ENCODE results near the gene EPHA8.

GRCh38 chr1:22576617-22577016, 13.3 kb downstream of the EPHA8 start:
- TF ChIP-seq, protein P1, sequence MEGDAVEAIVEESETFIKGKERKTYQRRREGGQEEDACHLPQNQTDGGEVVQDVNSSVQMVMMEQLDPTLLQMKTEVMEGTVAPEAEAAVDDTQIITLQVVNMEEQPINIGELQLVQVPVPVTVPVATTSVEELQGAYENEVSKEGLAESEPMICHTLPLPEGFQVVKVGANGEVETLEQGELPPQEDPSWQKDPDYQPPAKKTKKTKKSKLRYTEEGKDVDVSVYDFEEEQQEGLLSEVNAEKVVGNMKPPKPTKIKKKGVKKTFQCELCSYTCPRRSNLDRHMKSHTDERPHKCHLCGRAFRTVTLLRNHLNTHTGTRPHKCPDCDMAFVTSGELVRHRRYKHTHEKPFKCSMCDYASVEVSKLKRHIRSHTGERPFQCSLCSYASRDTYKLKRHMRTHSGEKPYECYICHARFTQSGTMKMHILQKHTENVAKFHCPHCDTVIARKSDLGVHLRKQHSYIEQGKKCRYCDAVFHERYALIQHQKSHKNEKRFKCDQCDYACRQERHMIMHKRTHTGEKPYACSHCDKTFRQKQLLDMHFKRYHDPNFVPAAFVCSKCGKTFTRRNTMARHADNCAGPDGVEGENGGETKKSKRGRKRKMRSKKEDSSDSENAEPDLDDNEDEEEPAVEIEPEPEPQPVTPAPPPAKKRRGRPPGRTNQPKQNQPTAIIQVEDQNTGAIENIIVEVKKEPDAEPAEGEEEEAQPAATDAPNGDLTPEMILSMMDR (conservative IDR thresholded peaks at IDR 0.05; ENCODE audit: low read depth, low read length), result no peak
- TF ChIP-seq POLR2A (IDR thresholded peaks at IDR 0.05; ENCODE audit: low read depth, low read length) (no peak), CEBPB (IDR thresholded peaks at IDR 0.05; ENCODE audit: low read depth, low read length) (no peak), MXI1 (IDR thresholded peaks at IDR 0.05; ENCODE audit: borderline replicate concordance, low read depth, low read length) (no peak), CHD1 (IDR thresholded peaks at IDR 0.05; ENCODE audit: low read depth, low read length) (no peak), FOS (IDR thresholded peaks at IDR 0.05; ENCODE audit: low read depth, low read length) (no peak), BHLHE40 (IDR thresholded peaks at IDR 0.05; ENCODE audit: low read depth, low read length) (no peak), RFX5 (IDR thresholded peaks at IDR 0.05; ENCODE audit: low read depth, low read length) (no peak), RAD21 (IDR thresholded peaks at IDR 0.05; ENCODE audit: low read length) (no peak), RCOR1 (IDR thresholded peaks at IDR 0.05; ENCODE audit: insufficient replicate concordance, low read length) (no peak), SMC3 (IDR thresholded peaks at IDR 0.05; ENCODE audit: low read depth, low read length) (no peak)
- TF ChIP-seq, protein P2, sequence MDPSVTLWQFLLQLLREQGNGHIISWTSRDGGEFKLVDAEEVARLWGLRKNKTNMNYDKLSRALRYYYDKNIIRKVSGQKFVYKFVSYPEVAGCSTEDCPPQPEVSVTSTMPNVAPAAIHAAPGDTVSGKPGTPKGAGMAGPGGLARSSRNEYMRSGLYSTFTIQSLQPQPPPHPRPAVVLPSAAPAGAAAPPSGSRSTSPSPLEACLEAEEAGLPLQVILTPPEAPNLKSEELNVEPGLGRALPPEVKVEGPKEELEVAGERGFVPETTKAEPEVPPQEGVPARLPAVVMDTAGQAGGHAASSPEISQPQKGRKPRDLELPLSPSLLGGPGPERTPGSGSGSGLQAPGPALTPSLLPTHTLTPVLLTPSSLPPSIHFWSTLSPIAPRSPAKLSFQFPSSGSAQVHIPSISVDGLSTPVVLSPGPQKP (IDR thresholded peaks at IDR 0.05; ENCODE audit: borderline replicate concordance, low read depth, low read length), result no peak
- TF ChIP-seq, protein P3, sequence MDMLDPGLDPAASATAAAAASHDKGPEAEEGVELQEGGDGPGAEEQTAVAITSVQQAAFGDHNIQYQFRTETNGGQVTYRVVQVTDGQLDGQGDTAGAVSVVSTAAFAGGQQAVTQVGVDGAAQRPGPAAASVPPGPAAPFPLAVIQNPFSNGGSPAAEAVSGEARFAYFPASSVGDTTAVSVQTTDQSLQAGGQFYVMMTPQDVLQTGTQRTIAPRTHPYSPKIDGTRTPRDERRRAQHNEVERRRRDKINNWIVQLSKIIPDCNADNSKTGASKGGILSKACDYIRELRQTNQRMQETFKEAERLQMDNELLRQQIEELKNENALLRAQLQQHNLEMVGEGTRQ (IDR thresholded peaks at IDR 0.05; ENCODE audit: low read depth, low read length), result no peak
